ENCODE data around the gene EZH2. TPM values are rescaled to one million over a fixed set of nuclear protein-coding genes. Genes with fewer than 3 reads are reported as not detected.
A peak's percentile ranks its signal among the peaks of the same experiment; 100 is the strongest.

The EZH2 gene
- total and polyA plus RNA-seq, 5 donors from 2014 or later = 7.5 to 78.6 (median 11.7) TPM

DNA sequence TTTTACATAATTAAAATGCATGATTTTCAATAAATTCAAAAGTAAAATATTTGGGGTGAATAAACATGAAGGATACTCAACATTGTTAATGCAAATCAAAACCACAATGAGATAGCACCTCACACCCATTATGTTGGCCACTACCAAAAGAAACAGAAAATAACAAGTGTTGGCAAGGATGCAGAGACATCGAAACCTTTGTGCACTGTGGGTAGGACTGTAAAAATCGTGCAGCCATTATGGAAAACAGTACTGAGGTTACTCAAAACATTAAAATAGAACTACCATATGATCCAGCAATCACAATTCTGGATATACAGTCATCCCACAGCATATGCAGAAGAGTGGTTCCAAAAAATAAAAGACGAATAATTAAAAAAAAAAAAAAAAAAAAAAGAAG is 13.1 kb downstream of the EZH2 start:
- no peak overlapping the region for H3K4me3 ChIP-seq (ENCODE audit: low read depth, low read length)
- no peaks in the 10 kb centered on the region for H3K27me3 ChIP-seq (ENCODE audit: control insufficient read depth, insufficient read depth, low read length)
- no peaks in the 10 kb centered on the region for H3K27me3 Mint-ChIP-seq
- H3K4me1 ChIP-seq (ENCODE audit: control insufficient read depth, insufficient read depth, low read length, poor library complexity, severe bottlenecking) = peaks cover 13% of the 10 kb centered on the region
- no peak overlapping the region for H3K27ac Mint-ChIP-seq
- peak overlapping the region in 1 of 4 donors; percentile 41 for H3K4me3 Mint-ChIP-seq
- H3K9me3 ChIP-seq (ENCODE audit: control insufficient read depth in 2 of 2, low read length in 2 of 2) = peaks cover 0 to 9% of the 10 kb centered on the region in 2 experiments
- H3K36me3 ChIP-seq (ENCODE audit: control insufficient read depth, insufficient read depth, low read length) = no peaks in the 10 kb centered on the region
- peaks cover 0 to 13% (median 5%) of the 10 kb centered on the region in 7 donors for H3K9me3 Mint-ChIP-seq
- peaks cover 12% of the 10 kb centered on the region for H3K36me3 Mint-ChIP-seq
- no peak for DNase-seq
- peaks cover 18 to 56% (median 43%) of the 10 kb centered on the region in 4 donors for H3K4me1 Mint-ChIP-seq
- no peak overlapping the region for H3K27ac ChIP-seq (ENCODE audit: insufficient read depth, low read length, poor library complexity, severe bottlenecking)
- no peak for ATAC-seq (ENCODE audit: low read depth in 2 of 2)

- Histone ChIP-seq H3K4me3 (ENCODE audit: low read depth, low read length) (no peak overlapping the region), H3K4me1 (ENCODE audit: control insufficient read depth, insufficient read depth, low read length, poor library complexity, severe bottlenecking) (peaks cover 19% of the 10 kb centered on the region), H3K27me3 (ENCODE audit: control insufficient read depth, insufficient read depth, low read length) (no peaks in the 10 kb centered on the region), H3K27ac (ENCODE audit: insufficient read depth, low read length, poor library complexity, severe bottlenecking) (no peak overlapping the region), H3K36me3 (ENCODE audit: control insufficient read depth, insufficient read depth, low read length) (no peaks in the 10 kb centered on the region), H3K9me3 (ENCODE audit: control insufficient read depth in 2 of 2, low read length in 2 of 2) (peaks cover 0 to 9% of the 10 kb centered on the region in 2 experiments)
- peaks cover 12% of the 10 kb centered on the region for H3K36me3 Mint-ChIP-seq
- peaks cover 31 to 61% (median 48%) of the 10 kb centered on the region in 4 donors for H3K4me1 Mint-ChIP-seq
- H3K9me3 Mint-ChIP-seq = peaks cover 0 to 13% (median 5%) of the 10 kb centered on the region in 7 donors
- H3K27me3 Mint-ChIP-seq = no peaks in the 10 kb centered on the region
- no peak overlapping the region for H3K4me3 Mint-ChIP-seq
- ATAC-seq (ENCODE audit: low read depth in 2 of 2) (no peak), DNase-seq (no peak)
- no peak overlapping the region for H3K27ac Mint-ChIP-seq
Measured at GRCh38 chr7:148868378-148868674, 15.8 kb downstream of the EZH2 start.

DNA sequence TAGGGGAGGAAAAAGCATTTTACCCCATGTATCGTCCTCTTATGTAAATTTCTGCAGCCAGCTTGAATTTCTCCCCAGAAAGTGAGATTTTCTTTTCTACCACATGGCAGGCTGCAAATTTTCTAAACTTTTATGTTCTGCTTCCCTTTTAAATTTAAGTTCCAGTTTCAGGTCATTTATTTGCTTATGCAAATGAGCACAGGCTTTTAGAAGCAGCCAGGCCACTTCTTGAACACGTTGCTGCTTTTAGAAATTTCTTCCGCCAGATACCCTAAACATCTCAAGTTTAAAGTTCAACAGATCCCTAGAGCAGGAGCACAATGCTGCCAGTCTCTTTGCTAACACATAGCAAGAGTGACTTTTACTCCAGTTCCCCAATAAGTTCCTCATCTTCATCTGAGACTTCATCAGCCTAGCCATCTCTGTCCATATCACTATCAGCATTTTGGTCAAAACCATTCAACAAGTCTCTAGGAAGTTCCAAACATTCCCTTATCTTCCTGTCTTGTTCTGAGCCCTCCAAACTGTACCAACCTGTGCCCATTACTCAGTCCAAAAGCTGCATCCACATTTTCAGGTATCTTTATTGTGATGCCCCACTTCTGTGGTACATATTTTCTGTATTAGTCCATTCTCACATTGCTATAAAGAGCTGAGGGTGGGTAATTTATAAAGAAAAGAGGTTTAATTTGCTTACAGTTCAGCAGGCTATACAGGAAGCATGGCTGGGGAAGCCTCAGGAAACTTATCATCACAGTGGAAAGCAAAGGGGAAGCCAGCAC is 16.3 kb downstream of the EZH2 start:
- Mint-ChIP-seq H3K27ac (peak overlapping the region in 1 of 3 donors; percentile 24), H3K4me3 (no peak overlapping the region)
- no peak overlapping the region for H3K27ac ChIP-seq (ENCODE audit: insufficient read depth, low read length, poor library complexity, severe bottlenecking)

DNA sequence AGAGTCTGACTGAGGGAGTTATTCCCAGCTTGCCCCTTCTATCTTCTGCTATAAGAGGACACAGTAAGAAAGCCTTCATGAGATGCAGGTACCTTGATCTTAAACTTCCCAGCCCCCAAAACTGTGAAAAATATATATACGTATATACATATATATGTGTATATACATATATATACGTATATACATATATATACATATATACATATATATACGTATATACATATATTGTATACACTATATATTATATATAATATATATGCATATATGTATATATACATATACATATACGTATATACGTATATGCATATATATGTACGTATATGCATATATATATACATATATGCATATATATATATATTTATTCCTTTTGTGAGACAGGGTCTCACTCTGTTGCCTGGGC is 17.7 kb downstream of the EZH2 start:
- DNase-seq = no peak
- ATAC-seq (ENCODE audit: low read depth in 2 of 2) = no peak
- Histone ChIP-seq H3K27ac (ENCODE audit: insufficient read depth, low read length, poor library complexity, severe bottlenecking) (no peak overlapping the region), H3K36me3 (ENCODE audit: control insufficient read depth, insufficient read depth, low read length) (no peaks in the 10 kb centered on the region), H3K27me3 (ENCODE audit: control insufficient read depth, insufficient read depth, low read length) (no peaks in the 10 kb centered on the region), H3K4me1 (ENCODE audit: control insufficient read depth, insufficient read depth, low read length, poor library complexity, severe bottlenecking) (peaks cover 24% of the 10 kb centered on the region), H3K9me3 (ENCODE audit: control insufficient read depth in 2 of 2, low read length in 2 of 2) (peaks cover 0 to 9% of the 10 kb centered on the region in 2 experiments), H3K4me3 (ENCODE audit: low read depth, low read length) (no peak overlapping the region)
- H3K27ac Mint-ChIP-seq = no peak overlapping the region
- H3K4me1 Mint-ChIP-seq = peaks cover 27 to 56% (median 45%) of the 10 kb centered on the region in 4 donors
- peaks cover 12% of the 10 kb centered on the region for H3K36me3 Mint-ChIP-seq
- peaks cover 0 to 13% (median 5%) of the 10 kb centered on the region in 7 donors for H3K9me3 Mint-ChIP-seq
- H3K4me3 Mint-ChIP-seq = no peak overlapping the region
- no peaks in the 10 kb centered on the region for H3K27me3 Mint-ChIP-seq

More for the DNA sequence above, 16.3 kb downstream of the EZH2 start:
- no peak for ATAC-seq (ENCODE audit: low read depth in 2 of 2)
- Histone ChIP-seq H3K4me3 (ENCODE audit: low read depth, low read length) (no peak overlapping the region), H3K4me1 (ENCODE audit: control insufficient read depth, insufficient read depth, low read length, poor library complexity, severe bottlenecking) (peaks cover 25% of the 10 kb centered on the region), H3K27me3 (ENCODE audit: control insufficient read depth, insufficient read depth, low read length) (no peaks in the 10 kb centered on the region), H3K9me3 (ENCODE audit: control insufficient read depth in 2 of 2, low read length in 2 of 2) (peaks cover 0 to 9% of the 10 kb centered on the region in 2 experiments), H3K36me3 (ENCODE audit: control insufficient read depth, insufficient read depth, low read length) (no peaks in the 10 kb centered on the region)
- peaks cover 0 to 13% (median 5%) of the 10 kb centered on the region in 7 donors for H3K9me3 Mint-ChIP-seq
- H3K36me3 Mint-ChIP-seq = peaks cover 12% of the 10 kb centered on the region
- peak in 1 of 3 donors; percentile 17 for DNase-seq
- no peaks in the 10 kb centered on the region for H3K27me3 Mint-ChIP-seq
- peaks cover 29 to 61% (median 50%) of the 10 kb centered on the region in 4 donors for H3K4me1 Mint-ChIP-seq

GRCh38 chr7:148865283-148865682 is 18.8 kb downstream of the EZH2 start:
- ATAC-seq (ENCODE audit: low read depth in 2 of 2) (no peak), DNase-seq (no peak)
- peaks cover 12% of the 10 kb centered on the region for H3K36me3 Mint-ChIP-seq
- peaks cover 0 to 13% (median 5%) of the 10 kb centered on the region in 7 donors for H3K9me3 Mint-ChIP-seq
- Histone ChIP-seq H3K4me3 (ENCODE audit: low read depth, low read length) (peak overlapping the region; percentile 22), H3K27ac (ENCODE audit: insufficient read depth, low read length, poor library complexity, severe bottlenecking) (peak overlapping the region; percentile 38), H3K36me3 (ENCODE audit: control insufficient read depth, insufficient read depth, low read length) (no peaks in the 10 kb centered on the region), H3K9me3 (ENCODE audit: control insufficient read depth in 2 of 2, low read length in 2 of 2) (peaks cover 0 to 9% of the 10 kb centered on the region in 2 experiments), H3K4me1 (ENCODE audit: control insufficient read depth, insufficient read depth, low read length, poor library complexity, severe bottlenecking) (peaks cover 24% of the 10 kb centered on the region), H3K27me3 (ENCODE audit: control insufficient read depth, insufficient read depth, low read length) (no peaks in the 10 kb centered on the region)
- peak overlapping the region in 2 of 3 donors; percentile 7 to 55 for H3K27ac Mint-ChIP-seq
- H3K27me3 Mint-ChIP-seq = no peaks in the 10 kb centered on the region
- H3K4me3 Mint-ChIP-seq = peak overlapping the region in 3 of 4 donors; percentile 15 to 70 (median 45)
- peaks cover 27 to 56% (median 43%) of the 10 kb centered on the region in 4 donors for H3K4me1 Mint-ChIP-seq

DNA sequence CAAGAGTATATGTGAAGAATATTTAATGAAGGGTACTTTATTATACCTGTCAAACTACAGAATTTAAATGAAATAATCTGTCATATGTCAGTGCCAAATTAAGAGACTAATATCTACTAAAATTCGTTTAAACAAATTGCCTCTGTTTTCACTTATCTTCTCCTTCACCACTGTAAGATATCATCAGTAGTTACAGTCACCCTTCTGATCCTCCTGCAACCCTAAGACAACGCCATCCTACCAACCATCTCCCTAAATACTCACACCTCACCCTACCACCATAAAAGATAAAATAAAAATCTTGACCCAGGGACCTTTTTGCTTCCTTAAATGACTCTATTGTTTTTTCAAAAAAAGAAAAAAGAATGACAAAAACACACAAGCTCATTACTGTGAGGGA is 20.8 kb downstream of the EZH2 start:
- ATAC-seq (ENCODE audit: low read depth in 2 of 2) = no peak
- Histone ChIP-seq H3K9me3 (ENCODE audit: control insufficient read depth in 2 of 2, low read length in 2 of 2) (peaks cover 0 to 9% of the 10 kb centered on the region in 2 experiments), H3K4me3 (ENCODE audit: low read depth, low read length) (peak overlapping the region; percentile 33), H3K27ac (ENCODE audit: insufficient read depth, low read length, poor library complexity, severe bottlenecking) (no peak overlapping the region), H3K36me3 (ENCODE audit: control insufficient read depth, insufficient read depth, low read length) (no peaks in the 10 kb centered on the region), H3K27me3 (ENCODE audit: control insufficient read depth, insufficient read depth, low read length) (no peaks in the 10 kb centered on the region), H3K4me1 (ENCODE audit: control insufficient read depth, insufficient read depth, low read length, poor library complexity, severe bottlenecking) (peaks cover 26% of the 10 kb centered on the region)
- no peak for DNase-seq
- Mint-ChIP-seq H3K27me3 (no peaks in the 10 kb centered on the region), H3K4me3 (peak overlapping the region in 3 of 4 donors; percentile 56 to 84 (median 61)), H3K36me3 (peaks cover 10% of the 10 kb centered on the region), H3K4me1 (peaks cover 28 to 54% (median 43%) of the 10 kb centered on the region in 4 donors), H3K9me3 (peaks cover 0 to 11% (median 4%) of the 10 kb centered on the region in 7 donors), H3K27ac (peak overlapping the region; percentile 7 to 88 (median 9))

- peaks cover 24 to 52% (median 38%) of the 10 kb centered on the region in 4 donors for H3K4me1 Mint-ChIP-seq
Measured at GRCh38 chr7:148862481-148862880, 21.6 kb downstream of the EZH2 start.

More at GRCh38 chr7:148862481-148862880, 21.6 kb downstream of the EZH2 start:
- H3K27me3 Mint-ChIP-seq = no peaks in the 10 kb centered on the region
- Histone ChIP-seq H3K9me3 (ENCODE audit: control insufficient read depth in 2 of 2, low read length in 2 of 2) (peaks cover 0 to 2% of the 10 kb centered on the region in 2 experiments), H3K4me1 (ENCODE audit: control insufficient read depth, insufficient read depth, low read length, poor library complexity, severe bottlenecking) (peaks cover 26% of the 10 kb centered on the region), H3K4me3 (ENCODE audit: low read depth, low read length) (no peak overlapping the region), H3K36me3 (ENCODE audit: control insufficient read depth, insufficient read depth, low read length) (no peaks in the 10 kb centered on the region), H3K27ac (ENCODE audit: insufficient read depth, low read length, poor library complexity, severe bottlenecking) (no peak overlapping the region), H3K27me3 (ENCODE audit: control insufficient read depth, insufficient read depth, low read length) (no peaks in the 10 kb centered on the region)
- H3K9me3 Mint-ChIP-seq = peaks cover 0 to 3% (median 0%) of the 10 kb centered on the region in 7 donors
- peaks cover 1% of the 10 kb centered on the region for H3K36me3 Mint-ChIP-seq
- peak overlapping the region in 1 of 3 donors; percentile 62 for H3K27ac Mint-ChIP-seq
- ATAC-seq (ENCODE audit: low read depth in 2 of 2) (no peak), DNase-seq (no peak)
- peak overlapping the region in 1 of 4 donors; percentile 2 for H3K4me3 Mint-ChIP-seq
